A673 (cell line): ENCODE measurements around the gene KRTAP4-16.

Experiments
- EZH2 ChIP-seq: fragments of 200-600 bp; sonication (generic); IDR thresholded peaks from 2 replicates; pipeline ENCODE4 v1.6.1; 2017; ENCODE audit warnings: borderline replicate concordance, low read depth, mild to moderate bottlenecking, mixed read lengths, antibody characterized with exemption, low read length; ENCODE audit not compliant: poor library complexity, severe bottlenecking
- TF ChIP-seq, protein P1 (sequence below): fragments of 300-800, 200-600 bp; sonication (generic); conservative IDR thresholded peaks from 2 replicates; pipeline ENCODE4 v1.5.1; 2017; ENCODE audit warnings: low read depth, mild to moderate bottlenecking, antibody characterized with exemption, low read length, moderate library complexity, mixed read lengths

DNA sequence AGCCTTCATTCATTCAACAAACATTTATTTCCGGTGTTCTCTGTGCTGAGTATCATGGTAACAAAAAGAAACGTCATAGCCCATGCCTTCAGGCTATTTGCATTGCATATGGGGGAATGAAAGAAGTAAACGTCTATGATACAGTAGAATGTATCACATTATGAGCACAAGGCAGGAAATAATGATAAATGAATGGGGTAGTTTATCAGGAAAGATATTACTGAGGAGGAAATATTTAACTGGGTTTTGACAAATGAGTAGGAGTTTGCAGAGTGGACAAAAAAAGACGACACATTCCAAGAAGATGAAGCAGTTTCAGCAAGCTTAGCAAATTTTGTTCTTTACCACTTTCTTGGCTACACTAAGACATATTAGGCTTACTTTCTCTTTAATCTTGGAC lies 19.4 kb downstream of the KRTAP4-16 start:
- no peak for TF ChIP-seq EZH2
- TF ChIP-seq, protein P1, sequence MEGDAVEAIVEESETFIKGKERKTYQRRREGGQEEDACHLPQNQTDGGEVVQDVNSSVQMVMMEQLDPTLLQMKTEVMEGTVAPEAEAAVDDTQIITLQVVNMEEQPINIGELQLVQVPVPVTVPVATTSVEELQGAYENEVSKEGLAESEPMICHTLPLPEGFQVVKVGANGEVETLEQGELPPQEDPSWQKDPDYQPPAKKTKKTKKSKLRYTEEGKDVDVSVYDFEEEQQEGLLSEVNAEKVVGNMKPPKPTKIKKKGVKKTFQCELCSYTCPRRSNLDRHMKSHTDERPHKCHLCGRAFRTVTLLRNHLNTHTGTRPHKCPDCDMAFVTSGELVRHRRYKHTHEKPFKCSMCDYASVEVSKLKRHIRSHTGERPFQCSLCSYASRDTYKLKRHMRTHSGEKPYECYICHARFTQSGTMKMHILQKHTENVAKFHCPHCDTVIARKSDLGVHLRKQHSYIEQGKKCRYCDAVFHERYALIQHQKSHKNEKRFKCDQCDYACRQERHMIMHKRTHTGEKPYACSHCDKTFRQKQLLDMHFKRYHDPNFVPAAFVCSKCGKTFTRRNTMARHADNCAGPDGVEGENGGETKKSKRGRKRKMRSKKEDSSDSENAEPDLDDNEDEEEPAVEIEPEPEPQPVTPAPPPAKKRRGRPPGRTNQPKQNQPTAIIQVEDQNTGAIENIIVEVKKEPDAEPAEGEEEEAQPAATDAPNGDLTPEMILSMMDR: no peak
